Erythroblast (primary cell): ENCODE measurements around the gene VWA5B2.

Experiments
- DNase-seq, 2 experiments: peaks; one replicate each; lab custom pipeline; 2025; lab: John Stamatoyannopoulos, UW
- GATA1 ChIP-seq: IDR thresholded peaks from 2 replicates; pipeline ENCODE4 v1.6.1; 2011; ENCODE audit warnings: low read depth, mild to moderate bottlenecking, control low read depth, low read length, moderate library complexity
- POLR2A ChIP-seq: IDR thresholded peaks from 2 replicates; pipeline ENCODE4 v1.6.1; 2011; ENCODE audit warnings: mild to moderate bottlenecking, low read length

VWA5B2 gene

GRCh38 chr3:184233127-184233843 is 3.9 kb downstream of the VWA5B2 start:
- TF ChIP-seq GATA1 (no peak), POLR2A (no peak)
- no peak for DNase-seq

DNA sequence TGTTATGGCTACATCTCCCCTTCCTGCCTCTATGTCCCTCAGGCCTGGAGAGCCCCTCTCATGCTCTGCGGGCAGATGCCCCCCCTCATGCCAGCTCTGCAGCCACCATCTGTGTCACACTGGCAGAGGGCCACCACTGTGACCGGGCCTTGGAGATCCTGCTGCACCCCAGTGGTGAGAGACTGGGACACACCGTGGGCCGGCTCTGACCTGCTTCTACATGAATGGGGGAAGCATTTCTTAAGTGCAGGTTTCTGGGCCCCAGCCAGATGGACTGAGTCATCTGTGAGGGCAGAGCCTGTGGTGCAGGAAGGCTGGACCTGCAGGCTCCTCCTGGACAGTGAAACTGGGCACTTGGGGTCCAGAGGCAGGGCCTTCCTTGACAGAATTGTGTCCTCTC is 4.8 kb downstream of the VWA5B2 start:
- TF ChIP-seq POLR2A: no peak
- TF ChIP-seq GATA1: no peak
- DNase-seq: peak; percentile 26 to 41

DNA sequence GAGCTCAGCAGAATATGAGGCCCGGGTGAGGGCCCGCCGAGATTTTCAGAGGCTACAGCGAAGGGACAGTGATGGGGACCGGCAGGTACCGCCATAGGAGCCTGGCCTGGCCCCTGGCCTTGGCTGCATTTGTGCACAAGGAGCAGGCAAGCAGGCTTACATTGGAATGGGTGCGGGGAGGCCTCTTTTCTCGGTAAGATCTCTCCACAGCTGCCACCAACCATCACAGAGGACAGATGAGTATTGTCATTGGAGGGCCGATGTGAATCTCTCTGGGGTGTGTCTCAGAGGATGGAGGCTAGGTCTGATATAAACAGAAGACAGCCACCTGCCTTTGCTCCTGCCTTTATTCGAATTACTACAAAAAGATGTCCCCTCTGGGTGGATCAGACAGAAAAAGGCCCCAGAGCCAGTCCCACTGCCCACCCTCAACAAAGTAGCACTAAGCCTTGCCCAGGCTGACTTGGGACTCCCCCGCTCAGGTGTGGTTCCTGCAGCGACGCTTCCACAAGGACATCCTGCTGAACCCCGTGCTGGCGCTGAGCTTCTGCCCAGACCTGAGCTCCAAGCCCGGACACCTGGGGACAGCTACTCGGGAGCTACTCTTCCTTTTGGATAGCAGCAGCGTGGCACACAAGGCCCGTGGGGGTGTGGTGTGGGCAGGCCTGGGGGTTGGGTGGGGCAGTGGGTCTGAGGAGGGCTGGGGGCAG is 5.4 kb downstream of the VWA5B2 start:
- TF ChIP-seq POLR2A (no peak), GATA1 (no peak)
- DNase-seq: no peak

DNA sequence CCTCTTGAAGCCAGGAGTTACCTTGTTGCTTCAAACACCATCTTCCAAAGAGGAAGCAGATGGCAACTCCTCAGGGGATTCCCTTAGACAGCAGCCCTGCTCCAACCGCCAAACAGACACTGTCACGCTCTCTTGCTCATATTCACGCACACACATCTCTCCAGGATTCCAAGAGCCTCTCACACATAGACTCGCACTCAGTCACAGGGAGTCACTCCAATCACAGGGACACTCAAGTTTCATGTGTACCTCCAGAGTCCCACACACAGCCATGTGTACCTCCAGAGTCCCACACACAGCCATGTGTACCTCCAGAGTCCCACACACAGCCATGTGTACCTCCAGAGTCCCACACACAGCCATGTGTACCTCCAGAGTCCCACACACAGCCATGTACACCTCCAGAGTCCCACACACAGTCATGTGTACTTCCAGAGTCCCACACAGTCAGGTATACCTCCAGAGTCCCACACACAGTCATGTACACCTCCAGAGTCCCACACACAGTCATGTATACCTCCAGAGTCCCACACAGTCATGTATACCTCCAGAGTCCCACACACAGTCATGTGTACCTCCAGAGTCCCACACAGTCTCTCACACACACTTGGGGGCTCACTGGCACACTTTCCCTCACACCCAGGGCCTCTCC is 6.1 kb downstream of the VWA5B2 start:
- no peak for DNase-seq
- TF ChIP-seq GATA1: no peak
- no peak for TF ChIP-seq POLR2A

- no peak for DNase-seq
- TF ChIP-seq GATA1: no peak
- no peak for TF ChIP-seq POLR2A
These were observed 6.6 kb downstream of the VWA5B2 start for GRCh38 chr3:184236033-184236410.

GRCh38 chr3:184236636-184237035 is 7.3 kb downstream of the VWA5B2 start:
- no peak for DNase-seq
- TF ChIP-seq POLR2A (no peak), GATA1 (no peak)

- no peak for TF ChIP-seq GATA1
- DNase-seq: no peak
These were observed 7.8 kb downstream of the VWA5B2 start for GRCh38 chr3:184237211-184237610.

GRCh38 chr3:184237807-184238206 is 8.4 kb downstream of the VWA5B2 start:
- DNase-seq: no peak
- TF ChIP-seq POLR2A (no peak), GATA1 (no peak)

- no peak for TF ChIP-seq POLR2A
- no peak for TF ChIP-seq GATA1
- DNase-seq: no peak
These were observed 8.9 kb downstream of the VWA5B2 start for GRCh38 chr3:184238246-184238818.

GRCh38 chr3:184239221-184239620 is 9.8 kb downstream of the VWA5B2 start:
- TF ChIP-seq GATA1 (no peak), POLR2A (no peak)
- no peak for DNase-seq

DNA sequence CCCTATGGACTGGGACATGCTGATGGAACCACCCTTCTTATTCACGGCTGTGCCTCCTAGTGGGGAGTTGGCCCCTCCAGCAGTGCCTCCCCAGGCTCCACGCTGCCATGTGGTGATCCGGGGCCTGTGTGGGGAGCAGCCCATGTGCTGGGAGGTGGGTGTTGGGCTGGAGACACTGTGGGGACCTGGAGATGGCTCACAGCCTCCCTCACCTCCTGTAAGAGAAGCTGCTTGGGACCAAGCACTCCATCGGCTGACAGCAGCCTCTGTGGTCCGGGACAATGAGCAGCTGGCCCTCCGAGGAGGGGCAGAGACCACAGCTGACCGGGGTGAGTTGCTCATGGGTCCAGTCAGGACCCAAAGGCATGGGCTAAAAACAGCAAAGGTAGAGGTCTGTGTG is 10.3 kb downstream of the VWA5B2 start:
- DNase-seq: no peak
- no peak for TF ChIP-seq GATA1
- TF ChIP-seq POLR2A: no peak

GRCh38 chr3:184240384-184241140 is 11.2 kb downstream of the VWA5B2 start:
- peak; percentile 27 to 34 for DNase-seq

GRCh38 chr3:184241141-184241446 is 11.7 kb downstream of the VWA5B2 start:
- DNase-seq: no peak
- peak; percentile 7 for TF ChIP-seq POLR2A
- TF ChIP-seq GATA1: no peak

More at GRCh38 chr3:184240384-184241140, 11.2 kb downstream of the VWA5B2 start:
- TF ChIP-seq GATA1: no peak
- TF ChIP-seq POLR2A: no peak
